SK-N-SH (cell line): ENCODE measurements around the gene CEP112. TPM values are rescaled to one million over a fixed set of nuclear protein-coding genes. Genes with fewer than 3 reads are reported as not detected.
A peak's percentile ranks its signal among the peaks of the same experiment; 100 is the strongest.

Experiments
- CTCF ChIA-PET: fragments of 300-600, 350-600 bp; formaldehyde crosslinking; extraction: SDS; loops from one replicate; lab custom pipeline; 2021; lab: Yijun Ruan, JAX
- POLR2A ChIA-PET: fragments of 350-600 bp; sonication (Branson Sonifier 250); formaldehyde crosslinking; extraction: SDS; loops from one replicate; lab custom pipeline; 2020; ENCODE audit warnings: antibody characterized with exemption, inconsistent platforms; lab: Yijun Ruan, JAX
- DNase-seq: peaks from one replicate; pipeline ENCODE4 v3.0.0; 2012
- H2AFZ ChIP-seq: fragments of 200-600 bp; sonication (generic); 2 replicates; pipeline ENCODE4 v1.8.1; 2016; ENCODE audit warnings: antibody characterized with exemption, mild to moderate bottlenecking, low read depth
- H3F3A ChIP-seq: fragments of 200-600 bp; sonication (generic); replicated peaks from 2 replicates; pipeline ENCODE3; 2016; ENCODE audit warnings: antibody characterized with exemption, mild to moderate bottlenecking; ENCODE audit not compliant: insufficient read depth
- H3K27ac ChIP-seq, 2 experiments: fragments of 200-500 bp in 1 of 2; fragments of 200-600 bp in 1 of 2; sonication (Bioruptor generic) in 1 of 2; sonication (generic), shearing (Covaris generic) in 1 of 2; 2 replicates each; pipeline versions ENCODE4 v1.5.1 to v1.6.1; 2014 to 2016; ENCODE audit warnings: low read depth in 2 of 2, inconsistent platforms in 1 of 2, low read length in 1 of 2, mild to moderate bottlenecking in 1 of 2, mixed read lengths in 1 of 2
- H3K27me3 ChIP-seq: fragments of 200-600 bp; sonication (generic), shearing (Covaris generic); 2 replicates; pipeline ENCODE4 v1.6.1; 2016; ENCODE audit warnings: mixed run types; ENCODE audit not compliant: insufficient read depth
- H3K36me3 ChIP-seq, 2 experiments: fragments of 200-500 bp in 1 of 2; fragments of 200-600 bp in 1 of 2; sonication (Bioruptor generic) in 1 of 2; sonication (generic) in 1 of 2; replicated peaks in 1 of 2; 2 replicates each; pipeline versions ENCODE3 to v1.5.1; 2014 to 2016; ENCODE audit warnings: low read length in 1 of 2, mild to moderate bottlenecking in 1 of 2; ENCODE audit not compliant: insufficient read depth in 2 of 2, control insufficient read depth in 1 of 2
- H3K4me1 ChIP-seq, 2 experiments: fragments of 200-500 bp in 1 of 2; fragments of 200-600 bp in 1 of 2; sonication (Bioruptor generic) in 1 of 2; sonication (generic), shearing (Covaris generic) in 1 of 2; 2 replicates each; pipeline versions ENCODE4 v1.5.1 to v1.6.1; 2014 to 2016; ENCODE audit warnings: low read depth in 1 of 2, low read length in 1 of 2, mixed run types in 1 of 2; ENCODE audit not compliant: insufficient read depth in 2 of 2, control insufficient read depth in 1 of 2
- H3K4me2 ChIP-seq: fragments of 200-600 bp; sonication (generic), shearing (Covaris generic); 2 replicates; pipeline ENCODE4 v1.6.1; 2017; ENCODE audit warnings: mixed run types
- H3K4me3 ChIP-seq, 2 experiments: fragments of 200-500 bp in 1 of 2; fragments of 200-600 bp in 1 of 2; sonication (Bioruptor generic) in 1 of 2; sonication (generic), shearing (Covaris generic) in 1 of 2; 2 replicates each; pipeline versions ENCODE4 v1.5.1 to v1.8.1; 2014 to 2016; ENCODE audit warnings: low read depth in 2 of 2, inconsistent platforms in 1 of 2, low read length in 1 of 2, mild to moderate bottlenecking in 1 of 2, mixed read lengths in 1 of 2, moderate library complexity in 1 of 2
- H3K79me2 ChIP-seq: fragments of 200-600 bp; sonication (generic); 2 replicates; pipeline ENCODE4 v1.8.1; 2017; ENCODE audit warnings: mild to moderate bottlenecking; ENCODE audit not compliant: insufficient read depth
- H3K9ac ChIP-seq: fragments of 200-600 bp; sonication (generic); 2 replicates; pipeline ENCODE4 v1.6.1; 2017; ENCODE audit warnings: mixed run types
- H3K9me2 ChIP-seq: fragments of 200-600 bp; sonication (generic); 2 replicates; pipeline ENCODE4 v1.6.1; 2017; ENCODE audit warnings: mixed run types
- H3K9me3 ChIP-seq: fragments of 200-600 bp; sonication (generic); 2 replicates; pipeline ENCODE4 v1.6.1; 2017; ENCODE audit warnings: mixed run types, mild to moderate bottlenecking, moderate library complexity
- H4K20me1 ChIP-seq: fragments of 200-600 bp; sonication (generic); 2 replicates; pipeline ENCODE4 v1.6.1; 2017; ENCODE audit warnings: mild to moderate bottlenecking, mixed run types; ENCODE audit not compliant: insufficient read depth
- CHD2 ChIP-seq: fragments of 150-350 bp; IDR thresholded peaks from 2 replicates; pipeline ENCODE4 v1.6.1; 2018; ENCODE audit warnings: low read length; ENCODE audit not compliant: partially characterized antibody
- EZH2phosphoT487 ChIP-seq: fragments of 200-600 bp; sonication (generic); IDR thresholded peaks from 2 replicates; pipeline ENCODE4 v1.6.1; 2017; ENCODE audit warnings: low read depth, mixed run types, mild to moderate bottlenecking, antibody characterized with exemption, moderate library complexity, borderline replicate concordance
- GABPA ChIP-seq: IDR thresholded peaks from 2 replicates; pipeline ENCODE4 v1.4.0; 2012; ENCODE audit warnings: low read depth, mild to moderate bottlenecking
- GATA2 ChIP-seq: sonication (generic); formaldehyde crosslinking; IDR thresholded peaks from 2 replicates; pipeline ENCODE4 v1.5.0; 2020; ENCODE audit warnings: mild to moderate bottlenecking, missing genetic modification reagents
- IRF3 ChIP-seq: fragments of 150-350 bp; IDR thresholded peaks from 2 replicates; pipeline ENCODE4 v1.6.1; 2016; ENCODE audit warnings: mild to moderate bottlenecking, low read depth, low read length
- MAX ChIP-seq: IDR thresholded peaks from 2 replicates; pipeline ENCODE4 v1.4.0; 2012; ENCODE audit warnings: low read depth
- RCOR1 ChIP-seq: fragments of 150-350 bp; IDR thresholded peaks from 2 replicates; pipeline ENCODE4 v1.6.1; 2017; ENCODE audit warnings: antibody characterized with exemption, low read length
- REST ChIP-seq: IDR thresholded peaks from 2 replicates; pipeline ENCODE4 v1.6.1; 2012; ENCODE audit warnings: mild to moderate bottlenecking, low read depth, low read length, moderate library complexity
- TCF12 ChIP-seq: IDR thresholded peaks from 2 replicates; pipeline ENCODE4 v1.4.0; 2012
- TEAD4 ChIP-seq: IDR thresholded peaks from 2 replicates; pipeline ENCODE4 v1.4.0; 2012; ENCODE audit warnings: mild to moderate bottlenecking, borderline replicate concordance; ENCODE audit not compliant: insufficient read depth
- USF1 ChIP-seq: IDR thresholded peaks from 2 replicates; pipeline ENCODE4 v1.4.0; 2012; ENCODE audit warnings: low read depth, borderline replicate concordance
- YY1 ChIP-seq: IDR thresholded peaks from 2 replicates; pipeline ENCODE4 v1.4.0; 2012; ENCODE audit warnings: low read depth, mild to moderate bottlenecking
- WGBS: methylation state at CpG from one replicate; pipeline ENCODE4 v1.1.6; 2017; ENCODE audit warnings: low lambda C conversion rate; 5-methylcytosine and 5-hydroxymethylcytosine counted together
- polyA plus RNA-seq, 3 experiments: library from polyadenylated mRNA; depleted of rRNA; stranded (reverse); fragments of >200 nt; gene quantifications; 2 replicates each; pipeline ENCODE4 v1.2.3, GENCODE V29; 2012

Gene CEP112
- polyA plus RNA-seq, 1 of the 3 experiments (the other 2 are of a cell fraction) = 7.9 TPM

- TF ChIP-seq MAX = no peak
Observed at GRCh38 chr17:65598746-65599145, 593.2 kb downstream of the CEP112 start (continued).

GRCh38 chr17:65595071-65595656 lies 596.8 kb downstream of the CEP112 start:
- H3F3A ChIP-seq = no peaks in the 10 kb centered on the region
- no peak overlapping the region for H3K4me2 ChIP-seq
- no peak overlapping the region for H2AFZ ChIP-seq
- H3K27me3 ChIP-seq = no peaks in the 10 kb centered on the region
- H3K4me3 ChIP-seq = no peak overlapping the region
- ChIA-PET CTCF (interaction anchor here (1.0 kb wide), 2 partner anchors 17 to 139 kb away, joined by 3 to 4 read pairs; no protein-coding TSS in a partner anchor), POLR2A (no interaction called here)
- H3K79me2 ChIP-seq = no peaks in the 10 kb centered on the region
- H3K9ac ChIP-seq = no peak overlapping the region
- DNase-seq = no peak
- WGBS = 72% methylated on average over 4 of the region's 4 CpGs
- no peaks in the 10 kb centered on the region for H3K4me1 ChIP-seq
- no peaks in the 10 kb centered on the region for H3K36me3 ChIP-seq
- no peak overlapping the region for H3K27ac ChIP-seq
- no peaks in the 10 kb centered on the region for H4K20me1 ChIP-seq
- TF ChIP-seq YY1 (no peak), EZH2phosphoT487 (no peak), USF1 (peak; percentile 76; the same call in 1 of the 2 replicates)
- no peaks in the 10 kb centered on the region for H3K9me3 ChIP-seq
- H3K9me2 ChIP-seq = no peaks in the 10 kb centered on the region

GRCh38 chr17:65593855-65594845 lies 597.8 kb downstream of the CEP112 start:
- H3K27me3 ChIP-seq = no peaks in the 10 kb centered on the region
- no peaks in the 10 kb centered on the region for H3K36me3 ChIP-seq
- no peaks in the 10 kb centered on the region for H3F3A ChIP-seq
- no peaks in the 10 kb centered on the region for H3K9me2 ChIP-seq
- ChIA-PET POLR2A (no interaction called here), CTCF (interaction anchor here (1.0 to 1.1 kb wide), 3 partner anchors 13 to 37 kb away, joined by 3 to 4 read pairs (median 4); no protein-coding TSS in a partner anchor)
- no peaks in the 10 kb centered on the region for H4K20me1 ChIP-seq
- no peak overlapping the region for H3K4me2 ChIP-seq
- H2AFZ ChIP-seq = no peak overlapping the region
- H3K4me3 ChIP-seq = no peak overlapping the region
- no peaks in the 10 kb centered on the region for H3K9me3 ChIP-seq
- 87% methylated on average over 18 of the region's 18 CpGs for WGBS
- no peak for DNase-seq
- no peaks in the 10 kb centered on the region for H3K4me1 ChIP-seq
- H3K9ac ChIP-seq = no peak overlapping the region
- no peak overlapping the region for H3K27ac ChIP-seq
- H3K79me2 ChIP-seq = no peaks in the 10 kb centered on the region
- TF ChIP-seq TEAD4 (no peak), EZH2phosphoT487 (no peak), CHD2 (no peak), RCOR1 (no peak), GABPA (no peak), USF1 (no peak), TCF12 (no peak), GATA2 (CRISPR knock-in tag) (no peak), YY1 (no peak), REST (no peak), IRF3 (no peak)
